Measurements from ENCODE around the gene BBC3.
"Not testable (repeated sequence)": the region's sequence is repeated elsewhere in the genome, so short reads cannot be mapped to it uniquely, and the experiment has no call there.

The BBC3 gene

GRCh38 chr19:47257411-47258169 lies 26.6 kb upstream of the BBC3 start:
- no peak for DNase-seq

GRCh38 chr19:47256693-47257410 lies 25.9 kb upstream of the BBC3 start:
- DNase-seq: peak; percentile 100

- peak; percentile 93 to 98 for DNase-seq
Observed at GRCh38 chr19:47255879-47256692, 25.1 kb upstream of the BBC3 start, which contains the start of gene CCDC9. TSS of gene CCDC9 (plus strand) at chr19:47256525. CDS start at chr19:47258401, 1,876 bp downstream.

- DNase-seq: no peak
Observed at GRCh38 chr19:47253970-47254369, 23.0 kb upstream of the BBC3 start.

GRCh38 chr19:47253467-47253881 lies 22.5 kb upstream of the BBC3 start:
- no peak for DNase-seq

- not testable (repeated sequence) for DNase-seq
Observed at GRCh38 chr19:47253016-47253415, 22.0 kb upstream of the BBC3 start.

- peak; percentile 20 to 48 for DNase-seq
Observed at GRCh38 chr19:47247308-47247990, 16.4 kb upstream of the BBC3 start.

GRCh38 chr19:47243776-47244547 lies 13.0 kb upstream of the BBC3 start:
- peak; percentile 69 to 78 for DNase-seq

GRCh38 chr19:47243364-47243775 lies 12.4 kb upstream of the BBC3 start:
- no peak for DNase-seq

GRCh38 chr19:47241919-47242577 lies 11.0 kb upstream of the BBC3 start:
- no peak for DNase-seq

GRCh38 chr19:47240996-47241918 lies 10.3 kb upstream of the BBC3 start:
- peak in 1 of 2 donors; percentile 18 for DNase-seq

- DNase-seq: no peak
Observed at GRCh38 chr19:47240556-47240955, 9.6 kb upstream of the BBC3 start.

GRCh38 chr19:47239610-47240296 lies 8.8 kb upstream of the BBC3 start:
- peak; percentile 54 to 79 for DNase-seq

- DNase-seq: no peak
Observed at GRCh38 chr19:47239152-47239551, 8.2 kb upstream of the BBC3 start.

GRCh38 chr19:47236072-47236675 lies 5.2 kb upstream of the BBC3 start:
- no peak for DNase-seq

- no peak for DNase-seq
Observed at GRCh38 chr19:47232422-47233211, 1.6 kb upstream of the BBC3 start.

- peak; percentile 50 to 81 for DNase-seq
Observed at GRCh38 chr19:47231215-47232054, 436 bp upstream of the BBC3 start.

Measured in hippocampal formation (tissue), 2 donors.